Stimulated activated effector memory CD8-positive, alpha-beta T cell treated with anti-CD3 and anti-CD28 coated beads, Interleukin-12 subunit alpha, Interleukin-12 subunit beta, amount 100 ng/mL, for 72 hours (primary cell): ENCODE data around the gene SIM2.
A peak's percentile ranks its signal among the peaks of the same experiment; 100 is the strongest.

ENCODE experiments used
- ATAC-seq: fragments of 150-1000 bp; cut with Tn5 transposase; 2 replicates; pipeline ENCODE4 v1.10.0; 2021
- DNase-seq, 2 donors: peaks; one replicate each; pipeline ENCODE4 v3.0.0; 2021 to 2022; ENCODE audit warnings: low spot score in 2 of 2
- H3K27ac Mint-ChIP-seq: one replicate; pipeline ENCODE4 v1.8.0; 2022; ENCODE audit warnings: mild to moderate bottlenecking, mixed read lengths
- H3K36me3 Mint-ChIP-seq: one replicate; pipeline ENCODE4 v1.8.0; 2022; ENCODE audit warnings: mild to moderate bottlenecking, mixed read lengths
- H3K4me1 Mint-ChIP-seq: one replicate; pipeline ENCODE4 v1.8.0; 2022; ENCODE audit warnings: mixed read lengths
- H3K4me3 Mint-ChIP-seq: one replicate; pipeline ENCODE4 v1.8.0; 2022; ENCODE audit warnings: mild to moderate bottlenecking, mixed read lengths
- H3K9me3 Mint-ChIP-seq: one replicate; pipeline ENCODE4 v1.8.0; 2022; ENCODE audit warnings: mixed read lengths

The SIM2 gene

DNA sequence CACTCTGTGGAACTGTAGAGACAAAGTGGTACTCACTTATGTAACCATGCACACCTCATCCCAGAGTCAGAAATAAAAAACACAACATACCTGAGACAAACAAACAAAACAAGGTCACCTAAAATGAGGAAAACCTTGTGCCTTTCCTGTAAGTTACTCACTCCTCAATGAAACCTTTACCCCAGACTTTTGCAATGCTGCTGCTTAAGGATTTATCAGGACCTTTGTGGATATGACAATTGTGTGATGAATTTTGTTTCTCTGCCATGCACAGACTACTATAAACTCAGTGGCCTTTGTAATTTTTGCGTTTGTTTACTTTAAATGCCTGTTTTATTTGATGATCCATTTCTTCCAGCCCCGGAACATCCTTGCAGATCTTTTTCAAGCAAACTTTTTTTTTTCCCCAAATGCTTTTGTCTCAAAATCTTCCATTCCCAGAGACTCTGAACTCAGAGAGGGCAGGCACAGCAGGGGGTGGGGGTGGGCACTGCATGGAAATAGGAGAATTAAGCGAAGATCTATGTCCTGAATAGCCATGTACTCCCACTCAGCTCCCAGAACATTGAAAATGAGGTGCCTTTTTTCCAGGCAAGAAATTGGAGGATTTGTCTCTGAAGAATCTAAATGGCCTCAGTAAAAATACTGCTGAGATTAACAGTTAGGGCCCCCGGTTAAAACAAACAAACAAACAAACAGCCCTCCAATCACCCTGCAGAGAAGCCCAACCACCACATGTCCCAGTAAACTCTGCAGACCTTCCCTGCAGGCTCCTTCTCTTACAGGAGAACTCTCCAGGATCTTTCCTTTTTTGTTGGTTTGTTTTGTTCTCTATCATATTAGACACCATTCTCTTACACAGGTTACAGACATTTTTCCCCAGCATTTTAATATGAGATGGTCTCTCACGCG, 22.6 kb upstream of the SIM2 start:
- H3K9me3 Mint-ChIP-seq, result peaks cover 7% of the 10 kb centered on the region
- H3K4me3 Mint-ChIP-seq, result no peak overlapping the region
- no peaks in the 10 kb centered on the region for H3K36me3 Mint-ChIP-seq
- H3K4me1 Mint-ChIP-seq, result no peaks in the 10 kb centered on the region
- no peak for ATAC-seq
- H3K27ac Mint-ChIP-seq, result no peak overlapping the region
- no peak for DNase-seq

DNA sequence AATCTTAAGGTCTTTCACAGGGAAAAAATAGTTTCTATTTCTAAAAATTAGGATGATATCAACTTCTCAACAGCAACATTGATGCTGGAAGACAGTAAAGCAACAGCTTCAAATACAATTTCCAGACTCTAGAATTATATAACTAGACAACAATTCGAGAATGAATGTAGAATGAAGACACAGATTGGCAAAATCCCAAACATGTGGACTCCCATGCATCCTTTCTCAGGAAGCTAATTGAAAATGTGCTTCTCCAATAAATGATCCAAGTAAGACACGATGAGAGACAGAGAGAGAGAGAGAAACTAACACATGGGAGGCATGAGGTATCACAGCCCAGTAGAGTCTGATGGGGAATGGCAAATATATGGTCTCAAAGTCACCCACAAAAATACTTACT, 21.5 kb upstream of the SIM2 start:
- Mint-ChIP-seq H3K4me1 (no peaks in the 10 kb centered on the region), H3K9me3 (peaks cover 12% of the 10 kb centered on the region), H3K4me3 (no peak overlapping the region), H3K27ac (no peak overlapping the region), H3K36me3 (no peaks in the 10 kb centered on the region)
- no peak for ATAC-seq
- DNase-seq, result no peak

DNA sequence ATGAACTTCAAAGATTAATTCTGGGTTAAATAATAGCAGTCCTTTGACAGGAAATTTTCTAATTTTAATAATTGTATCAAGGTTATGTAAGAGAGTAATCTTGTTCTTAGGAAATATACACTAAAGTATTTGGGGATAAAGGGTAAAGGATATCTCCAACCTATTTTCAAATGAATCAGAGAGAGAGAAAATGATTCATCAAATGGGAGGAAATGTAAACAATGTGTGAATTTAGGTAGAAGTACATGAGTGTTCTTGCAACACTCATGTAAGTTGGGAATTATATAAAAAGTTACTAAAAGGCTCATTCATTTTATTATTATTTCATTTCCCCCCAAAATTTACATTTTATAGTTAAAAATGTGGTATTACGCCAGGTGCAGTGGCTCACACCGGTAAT, 20.4 kb upstream of the SIM2 start:
- Mint-ChIP-seq H3K4me3 (no peak overlapping the region), H3K4me1 (no peaks in the 10 kb centered on the region), H3K9me3 (peaks cover 12% of the 10 kb centered on the region), H3K36me3 (no peaks in the 10 kb centered on the region), H3K27ac (no peak overlapping the region)
- ATAC-seq (no peak), DNase-seq (no peak)

DNA sequence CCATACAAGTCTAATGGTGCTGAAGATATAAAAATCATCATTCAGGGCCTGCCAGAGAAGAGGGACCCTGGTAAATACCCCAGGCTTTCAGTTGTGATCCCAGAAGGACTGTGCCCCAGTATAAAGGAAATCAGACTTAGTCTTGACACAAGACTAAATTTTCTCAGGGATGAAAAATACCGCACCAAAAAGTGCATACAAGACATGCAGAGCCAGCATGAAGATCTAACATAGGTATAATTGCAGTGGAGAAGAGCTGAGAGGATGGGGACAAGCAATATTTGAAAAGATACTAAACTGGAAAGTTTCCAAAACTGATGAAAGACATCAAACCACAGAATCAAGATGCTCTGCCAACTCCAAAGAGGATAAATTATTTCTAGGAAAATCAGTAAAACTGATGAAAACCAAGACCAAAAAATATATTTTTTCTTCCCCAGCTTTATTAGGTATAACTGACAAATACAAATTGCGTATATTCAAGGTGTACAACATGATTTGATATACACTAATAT, 17.7 kb upstream of the SIM2 start:
- no peak for ATAC-seq
- no peak overlapping the region for H3K27ac Mint-ChIP-seq
- no peak overlapping the region for H3K4me3 Mint-ChIP-seq
- no peaks in the 10 kb centered on the region for H3K4me1 Mint-ChIP-seq
- peaks cover 10% of the 10 kb centered on the region for H3K9me3 Mint-ChIP-seq
- no peak for DNase-seq
- H3K36me3 Mint-ChIP-seq, result no peaks in the 10 kb centered on the region

DNA sequence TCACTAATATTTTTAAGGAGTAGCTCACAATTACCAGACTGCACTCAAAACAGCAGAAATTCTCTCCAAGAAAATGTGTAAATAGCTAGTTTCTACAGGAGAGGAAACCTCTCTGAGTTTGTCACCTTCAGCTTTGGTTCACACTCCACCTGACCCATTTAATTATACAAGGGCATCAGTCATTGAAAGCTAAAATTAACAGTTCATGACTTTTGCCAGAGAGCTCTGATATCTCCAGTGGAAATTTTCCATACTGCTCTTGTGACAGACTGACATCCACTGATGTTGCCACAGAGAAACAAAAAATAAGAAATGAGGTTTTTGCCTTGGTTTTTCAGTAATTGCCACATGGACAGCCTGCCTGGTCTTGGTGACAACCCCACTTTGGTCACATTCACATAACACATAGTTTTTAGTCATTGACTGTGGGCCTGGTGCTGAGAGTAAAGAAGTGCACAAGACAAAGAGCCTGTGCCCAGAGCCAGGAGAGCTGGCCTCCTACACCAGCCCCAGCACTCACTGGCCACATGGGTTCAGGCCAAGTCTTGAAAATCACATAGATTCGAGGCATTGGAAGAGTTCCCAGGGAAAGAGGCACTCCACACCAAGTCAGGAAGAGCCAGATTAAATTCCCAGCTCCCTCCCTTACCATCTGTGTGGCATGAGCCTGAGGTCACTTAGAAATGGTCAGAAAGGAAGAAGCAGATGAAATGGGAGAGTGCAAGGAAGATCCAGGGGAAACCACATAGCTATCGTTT, 13.8 kb upstream of the SIM2 start:
- H3K4me1 Mint-ChIP-seq, result no peaks in the 10 kb centered on the region
- H3K27ac Mint-ChIP-seq, result no peak overlapping the region
- H3K4me3 Mint-ChIP-seq, result no peak overlapping the region
- H3K36me3 Mint-ChIP-seq, result no peaks in the 10 kb centered on the region
- no peak for DNase-seq
- ATAC-seq, result no peak
- H3K9me3 Mint-ChIP-seq, result peaks cover 8% of the 10 kb centered on the region

DNA sequence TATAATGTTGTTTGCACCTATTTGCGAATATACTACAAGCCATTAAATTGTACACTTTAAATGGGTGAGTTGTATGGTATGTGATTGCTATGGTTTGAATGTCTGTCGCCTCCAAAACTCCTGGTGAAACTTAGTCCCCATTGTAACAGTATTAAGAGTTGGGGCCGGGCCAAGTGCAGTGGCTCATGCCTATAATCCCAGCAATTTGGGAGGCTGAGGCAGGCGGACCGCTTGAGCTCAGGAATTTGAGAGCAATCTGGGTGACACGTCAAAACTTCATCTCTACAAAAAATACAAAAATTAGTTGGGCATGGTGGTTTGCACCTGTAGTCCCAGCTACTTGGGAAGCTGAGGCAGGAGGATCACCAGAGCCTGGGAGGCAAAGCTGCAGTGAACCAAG, 12.0 kb upstream of the SIM2 start:
- DNase-seq (no peak), ATAC-seq (no peak)
- no peak overlapping the region for H3K27ac Mint-ChIP-seq
- H3K9me3 Mint-ChIP-seq, result no peaks in the 10 kb centered on the region
- H3K4me3 Mint-ChIP-seq, result no peak overlapping the region
- no peaks in the 10 kb centered on the region for H3K4me1 Mint-ChIP-seq
- H3K36me3 Mint-ChIP-seq, result no peaks in the 10 kb centered on the region

DNA sequence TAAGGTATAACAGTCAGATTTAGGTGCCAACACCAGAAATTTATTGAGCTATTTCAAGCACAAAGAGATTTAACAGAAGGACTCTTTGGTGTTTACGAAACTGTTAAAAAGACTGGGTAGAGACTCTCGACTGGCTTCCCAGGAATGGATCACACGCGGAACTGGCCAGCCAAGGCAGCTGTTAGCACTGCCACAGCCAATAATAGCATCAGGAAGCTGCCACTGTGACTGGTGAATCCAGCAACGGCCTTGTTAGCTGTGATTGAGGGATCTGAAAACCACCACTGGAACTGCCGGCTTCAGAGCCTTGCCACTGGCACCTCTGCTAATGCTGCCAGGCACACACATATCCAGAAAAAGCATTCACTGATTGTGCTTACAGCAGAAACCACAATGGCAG, 10.6 kb upstream of the SIM2 start:
- ATAC-seq (no peak), DNase-seq (no peak)
- no peak overlapping the region for H3K27ac Mint-ChIP-seq
- no peaks in the 10 kb centered on the region for H3K4me1 Mint-ChIP-seq
- H3K9me3 Mint-ChIP-seq, result no peaks in the 10 kb centered on the region
- no peaks in the 10 kb centered on the region for H3K36me3 Mint-ChIP-seq
- no peak overlapping the region for H3K4me3 Mint-ChIP-seq

DNA sequence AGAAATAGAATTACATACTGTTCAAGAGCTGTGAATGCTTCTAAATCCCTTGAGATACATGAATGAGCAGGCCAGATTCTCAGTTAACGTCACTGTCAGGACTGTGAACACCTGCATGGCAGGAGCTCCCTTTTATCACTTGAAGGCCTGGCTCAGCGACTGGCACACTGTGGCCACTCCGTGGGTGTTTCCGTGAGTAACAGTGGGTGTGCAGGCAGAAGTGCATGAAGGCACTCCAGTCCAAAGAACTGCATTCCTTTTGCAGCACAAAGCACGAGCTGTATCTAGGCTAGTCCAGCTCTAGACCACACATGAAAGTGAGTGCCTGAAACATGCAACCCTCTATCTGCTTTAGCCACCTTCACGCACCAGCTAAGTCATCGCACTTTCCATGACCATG, 9.6 kb upstream of the SIM2 start:
- ATAC-seq (no peak), DNase-seq (no peak)
- Mint-ChIP-seq H3K4me3 (no peak overlapping the region), H3K4me1 (peaks cover 8% of the 10 kb centered on the region), H3K9me3 (no peaks in the 10 kb centered on the region), H3K36me3 (no peaks in the 10 kb centered on the region), H3K27ac (no peak overlapping the region)

DNA sequence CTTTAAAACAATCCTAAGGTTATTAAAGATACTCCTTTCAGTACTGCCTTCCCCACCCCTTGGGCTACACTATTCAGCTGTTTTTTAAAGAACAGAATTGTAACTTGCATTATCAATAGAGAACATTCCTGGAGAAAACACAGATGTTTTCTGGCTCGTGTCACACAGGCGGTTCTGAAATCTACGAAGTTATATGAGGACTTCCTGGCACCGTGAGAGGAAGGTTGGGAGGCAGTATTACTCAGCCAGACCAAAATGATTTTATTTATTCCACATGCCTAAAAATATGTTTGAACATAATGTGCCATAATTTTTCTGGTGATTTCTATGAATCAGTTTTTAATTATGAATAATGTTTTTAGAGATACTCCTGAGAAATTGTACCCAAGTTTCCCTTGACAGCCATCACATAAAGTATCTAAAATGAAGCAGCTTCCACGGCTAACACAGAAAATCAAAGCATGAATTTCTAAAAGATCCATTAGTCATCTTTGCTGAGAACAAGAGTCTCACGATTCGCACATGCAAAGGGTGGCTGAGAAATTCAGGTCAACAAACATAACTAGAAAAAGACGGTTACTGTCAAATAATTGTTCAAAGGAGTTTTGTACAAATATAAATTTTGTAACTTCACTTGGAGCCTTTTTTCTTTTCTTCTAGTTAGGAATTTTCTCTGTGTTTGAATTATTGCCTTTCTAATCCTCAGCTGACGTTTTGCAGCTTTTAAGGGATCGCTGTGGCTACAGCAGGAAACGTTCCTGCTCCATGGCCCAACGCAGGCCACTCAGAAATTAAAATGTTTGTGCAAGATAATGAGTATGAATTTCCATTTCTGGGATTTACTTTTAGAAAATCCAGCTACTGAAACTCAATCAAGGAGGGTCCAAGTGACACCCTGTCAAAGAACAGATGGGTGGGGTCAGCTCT, 8.0 kb upstream of the SIM2 start:
- no peak for DNase-seq
- Mint-ChIP-seq H3K9me3 (no peaks in the 10 kb centered on the region), H3K4me1 (peaks cover 8% of the 10 kb centered on the region), H3K27ac (no peak overlapping the region), H3K36me3 (no peaks in the 10 kb centered on the region), H3K4me3 (no peak overlapping the region)
- ATAC-seq, result no peak

DNA sequence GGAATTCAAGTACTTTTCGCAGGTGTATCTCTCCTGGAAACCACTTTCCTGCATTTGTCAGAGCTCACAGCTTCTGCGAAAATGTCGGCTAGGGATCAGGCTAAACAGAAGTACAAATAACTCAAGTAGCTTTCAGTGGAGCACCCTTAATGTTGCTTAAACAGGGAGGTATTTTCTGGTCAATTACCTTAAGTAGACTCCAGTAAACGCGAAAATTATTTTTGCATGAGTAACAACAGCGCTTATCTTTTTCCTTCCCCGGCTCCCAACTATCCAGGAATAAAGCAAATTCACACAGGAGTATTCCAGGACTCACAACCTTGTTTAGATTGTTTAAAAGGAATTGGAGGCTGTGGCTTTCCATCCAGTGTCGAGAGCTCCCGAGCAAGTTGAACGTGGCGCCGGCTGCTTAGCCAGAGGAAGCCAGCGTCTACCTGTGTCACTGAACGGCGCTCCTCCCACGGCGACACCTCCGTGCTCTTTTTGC, 7.3 kb upstream of the SIM2 start:
- no peak overlapping the region for H3K27ac Mint-ChIP-seq
- H3K4me3 Mint-ChIP-seq, result peak overlapping the region; percentile 13
- no peaks in the 10 kb centered on the region for H3K9me3 Mint-ChIP-seq
- ATAC-seq, result no peak
- no peaks in the 10 kb centered on the region for H3K36me3 Mint-ChIP-seq
- DNase-seq, result no peak
- H3K4me1 Mint-ChIP-seq, result peaks cover 8% of the 10 kb centered on the region

DNA sequence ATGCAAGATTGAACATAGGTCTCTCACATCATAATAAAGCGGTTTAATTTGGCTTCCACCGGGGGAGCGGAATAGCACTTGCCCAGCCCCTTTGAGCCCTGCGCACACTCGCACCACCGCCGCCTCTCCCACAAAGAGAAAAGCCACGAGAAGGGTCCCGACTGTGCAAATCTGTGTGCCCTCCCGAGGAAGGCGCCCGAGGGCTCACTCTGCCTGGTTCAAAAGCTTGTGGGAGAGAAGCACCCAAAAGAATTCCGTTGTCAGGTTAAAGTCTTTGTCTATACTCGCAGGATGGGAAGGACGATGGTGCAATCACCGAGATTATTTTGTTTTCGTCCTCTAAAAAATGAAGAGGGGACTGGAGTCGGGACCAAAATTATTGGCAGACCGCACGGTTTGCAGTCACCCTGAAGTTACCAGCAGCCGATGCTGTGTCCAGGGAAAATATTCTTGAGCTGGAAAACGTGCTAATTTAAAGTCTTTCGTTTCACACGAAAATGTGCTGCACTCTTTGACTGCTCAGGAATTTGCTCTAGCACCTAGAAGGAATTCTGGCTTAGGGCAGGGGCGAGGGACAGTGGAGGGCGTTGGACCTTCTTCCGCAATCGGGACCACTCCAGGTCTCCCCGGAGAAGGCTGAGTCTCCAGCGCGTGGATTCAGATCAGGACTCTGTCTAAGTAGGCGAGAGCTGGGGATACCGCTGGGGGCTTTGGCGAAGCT, 6.6 kb upstream of the SIM2 start:
- H3K4me1 Mint-ChIP-seq, result peaks cover 8% of the 10 kb centered on the region

DNA sequence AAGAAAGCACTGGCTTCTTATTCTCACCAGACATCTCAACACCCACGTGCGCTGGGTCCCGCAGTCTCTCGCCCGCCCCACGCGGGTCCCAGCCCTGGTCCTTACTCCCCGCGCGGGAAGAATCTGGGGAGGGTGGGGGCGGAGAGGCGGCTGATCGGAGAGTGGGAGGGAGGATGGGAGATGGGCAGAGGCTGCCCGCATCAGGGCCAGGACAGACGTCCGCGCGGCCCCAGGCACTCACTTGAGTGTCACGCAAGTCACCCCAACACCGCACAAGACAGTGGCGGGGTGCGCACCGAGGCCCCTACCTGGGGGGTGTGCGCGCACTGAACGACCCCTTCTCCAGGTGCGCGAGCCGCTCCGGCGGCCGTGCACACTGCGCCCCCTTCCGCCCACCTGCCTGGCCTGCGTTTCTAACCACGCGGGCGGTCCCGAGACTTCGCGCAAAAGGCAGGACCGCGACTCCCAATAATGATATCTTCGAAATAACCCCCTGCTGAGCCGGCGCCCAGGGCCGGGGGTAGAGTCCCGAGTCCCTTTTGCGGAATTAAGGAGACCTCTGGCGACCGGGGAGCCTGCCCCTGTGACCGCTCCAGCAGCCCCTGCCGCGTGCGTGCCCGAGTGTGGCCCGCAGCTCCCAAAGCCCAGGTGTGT, 6.0 kb upstream of the SIM2 start:
- H3K4me1 Mint-ChIP-seq, result peaks cover 8% of the 10 kb centered on the region
- no peak for DNase-seq
- H3K36me3 Mint-ChIP-seq, result no peaks in the 10 kb centered on the region
- H3K27ac Mint-ChIP-seq, result no peak overlapping the region
- ATAC-seq, result no peak
- no peaks in the 10 kb centered on the region for H3K9me3 Mint-ChIP-seq
- no peak overlapping the region for H3K4me3 Mint-ChIP-seq

More for the DNA sequence above, 6.6 kb upstream of the SIM2 start:
- Mint-ChIP-seq H3K27ac (no peak overlapping the region), H3K36me3 (no peaks in the 10 kb centered on the region), H3K4me3 (peak overlapping the region; percentile 13), H3K9me3 (no peaks in the 10 kb centered on the region)
- ATAC-seq (no peak), DNase-seq (no peak)

DNA sequence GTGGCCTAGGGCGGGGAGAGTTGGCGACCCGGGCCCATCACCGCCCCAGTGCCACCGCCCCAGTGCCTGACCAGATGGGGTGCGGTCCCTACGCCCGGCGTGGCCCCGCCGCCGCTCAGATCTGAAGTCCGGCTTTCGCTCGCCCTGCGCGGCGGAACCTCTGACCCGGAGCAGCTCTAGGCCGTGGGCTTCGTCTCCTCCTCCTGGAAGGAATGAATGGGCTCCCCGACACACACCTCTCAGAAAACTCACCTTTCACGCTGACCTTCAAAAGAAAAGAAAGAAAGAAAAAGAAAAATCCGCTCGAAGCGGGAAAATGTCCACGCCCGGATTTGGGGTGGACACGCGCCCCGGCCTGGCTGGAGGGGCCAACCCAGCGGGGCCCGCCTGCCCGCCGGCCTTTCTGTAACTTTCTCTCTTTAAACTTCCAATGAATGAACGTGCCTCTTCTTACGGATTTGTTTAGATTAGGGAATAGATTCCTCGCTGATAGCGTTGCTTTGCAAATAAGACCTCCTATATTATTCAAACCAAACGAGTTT, 5.4 kb upstream of the SIM2 start:
- DNase-seq (no peak), ATAC-seq (no peak)
- H3K4me3 Mint-ChIP-seq, result no peak overlapping the region
- H3K4me1 Mint-ChIP-seq, result peaks cover 8% of the 10 kb centered on the region
- H3K27ac Mint-ChIP-seq, result no peak overlapping the region
- H3K9me3 Mint-ChIP-seq, result no peaks in the 10 kb centered on the region
- H3K36me3 Mint-ChIP-seq, result no peaks in the 10 kb centered on the region

DNA sequence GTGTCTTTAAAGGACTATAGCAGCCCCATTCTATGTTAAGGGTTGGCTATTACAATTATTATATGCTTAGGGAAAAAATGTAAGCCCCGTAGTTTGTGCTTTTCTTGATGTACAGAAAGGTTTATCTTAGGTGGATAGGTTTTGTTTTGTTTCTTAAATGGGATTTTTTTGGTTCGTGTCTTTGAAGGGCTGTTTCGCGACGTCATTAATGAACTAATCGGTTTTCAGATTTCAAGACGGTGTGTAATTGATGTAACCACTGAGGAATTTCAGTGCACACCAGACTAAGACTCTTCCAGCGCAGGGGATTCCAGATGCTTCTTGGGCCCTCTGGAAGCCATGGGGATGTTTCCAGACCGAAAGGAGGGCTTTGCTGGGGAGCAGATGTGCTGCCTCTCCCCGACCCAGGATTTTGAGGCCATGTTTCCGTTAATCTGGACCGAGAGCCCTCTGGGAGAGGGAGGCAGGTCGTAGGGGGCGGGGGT, 4.8 kb upstream of the SIM2 start:
- H3K27ac Mint-ChIP-seq, result no peak overlapping the region

More for the DNA sequence above, 4.8 kb upstream of the SIM2 start:
- Mint-ChIP-seq H3K4me3 (no peak overlapping the region), H3K4me1 (peaks cover 8% of the 10 kb centered on the region), H3K36me3 (no peaks in the 10 kb centered on the region), H3K9me3 (no peaks in the 10 kb centered on the region)
- ATAC-seq (no peak), DNase-seq (no peak)
